Measurements from ENCODE around the gene STUB1. TPM values are rescaled to one million over a fixed set of nuclear protein-coding genes. Genes with fewer than 3 reads are reported as not detected.
A peak's percentile ranks its signal among the peaks of the same experiment; 100 is the strongest.

The STUB1 gene
- total RNA-seq, 4 donors from 2014 or later: 152 to 213 (median 186) TPM

- Histone ChIP-seq H3K27me3 (no peaks in the 10 kb centered on the region), H3K4me1 (peaks cover 0 to 63% (median 25%) of the 10 kb centered on the region in 4 donors), H3K9me3 (no peaks in the 10 kb centered on the region), H3K27ac (peak overlapping the region in 1 of 4 donors; percentile 91), H3K4me3 (no peak overlapping the region), H3K36me3 (peaks cover 0 to 6% (median 0%) of the 10 kb centered on the region in 3 donors)
- DNase-seq (ENCODE audit: low spot score in 2 of 2): no peak
- 91 to 94% methylated on average over 12 of the region's 12 CpGs for whole genome bisulfite sequencing, 2 donors
- TF ChIP-seq EP300 (IDR thresholded peaks at IDR 0.05) (no peak), CTCF (IDR thresholded peaks at IDR 0.05) (no peak), POLR2A (IDR thresholded peaks at IDR 0.05) (no peak)
Observed at GRCh38 chr16:644556-644955, 35.7 kb upstream of the STUB1 start.

- Histone ChIP-seq H3K27me3 (no peaks in the 10 kb centered on the region), H3K4me3 (peak overlapping the region in 1 of 4 donors; percentile 5), H3K9me3 (no peaks in the 10 kb centered on the region), H3K27ac (peak overlapping the region in 2 of 4 donors; percentile 1 to 91), H3K36me3 (peaks cover 0 to 6% (median 0%) of the 10 kb centered on the region in 3 donors), H3K4me1 (peaks cover 0 to 71% (median 31%) of the 10 kb centered on the region in 4 donors)
- 68 to 79% methylated on average over 23 to 27 of the region's 32 CpGs for WGBS, 2 donors
- no peak for TF ChIP-seq POLR2A (IDR thresholded peaks at IDR 0.05)
- no peak for TF ChIP-seq EP300 (IDR thresholded peaks at IDR 0.05)
- no peak for TF ChIP-seq CTCF (IDR thresholded peaks at IDR 0.05)
- no peak for DNase-seq (ENCODE audit: low spot score in 2 of 2)
Observed at GRCh38 chr16:645852-646678, 34.1 kb upstream of the STUB1 start.

- H3K4me1 ChIP-seq: peaks cover 0 to 66% (median 31%) of the 10 kb centered on the region in 4 donors
- H3K27ac ChIP-seq: peak overlapping the region in 3 of 4 donors; percentile 1 to 91 (median 55)
- H3K36me3 ChIP-seq: peaks cover 0 to 8% (median 0%) of the 10 kb centered on the region in 3 donors
- DNase-seq (ENCODE audit: low spot score in 2 of 2): no peak
- no peaks in the 10 kb centered on the region for H3K27me3 ChIP-seq
- TF ChIP-seq CTCF (IDR thresholded peaks at IDR 0.05) (no peak), POLR2A (IDR thresholded peaks at IDR 0.05) (no peak), EP300 (IDR thresholded peaks at IDR 0.05) (no peak)
- H3K4me3 ChIP-seq: no peak overlapping the region
- 61 to 78% methylated on average over 11 to 14 of the region's 22 CpGs for WGBS, 2 donors
- no peaks in the 10 kb centered on the region for H3K9me3 ChIP-seq
Observed at GRCh38 chr16:646679-647172, 33.5 kb upstream of the STUB1 start.

- no peaks in the 10 kb centered on the region for H3K9me3 ChIP-seq
- no peak for DNase-seq (ENCODE audit: low spot score in 2 of 2)
- H3K36me3 ChIP-seq: peaks cover 0 to 14% (median 0%) of the 10 kb centered on the region in 3 donors
- peak overlapping the region in 3 of 4 donors; percentile 55 to 91 (median 90) for H3K27ac ChIP-seq
- H3K4me1 ChIP-seq: peaks cover 0 to 65% (median 31%) of the 10 kb centered on the region in 4 donors
- no peaks in the 10 kb centered on the region for H3K27me3 ChIP-seq
- WGBS, 2 donors: 66 to 86% methylated on average over 11 to 12 of the region's 25 CpGs
- H3K4me3 ChIP-seq: no peak overlapping the region
- TF ChIP-seq POLR2A (IDR thresholded peaks at IDR 0.05): no peak
- TF ChIP-seq EP300 (IDR thresholded peaks at IDR 0.05): no peak
Observed at GRCh38 chr16:647173-647902, 32.9 kb upstream of the STUB1 start.

GRCh38 chr16:648071-648780 lies 32.0 kb upstream of the STUB1 start:
- peak overlapping the region; percentile 42 to 93 (median 66) for H3K4me3 ChIP-seq
- no peaks in the 10 kb centered on the region for H3K9me3 ChIP-seq
- TF ChIP-seq CTCF (IDR thresholded peaks at IDR 0.05) (peak in 4 of 5 experiments; percentile 26 to 34 (median 30)), EP300 (IDR thresholded peaks at IDR 0.05) (no peak)
- no peaks in the 10 kb centered on the region for H3K27me3 ChIP-seq
- no peak for DNase-seq (ENCODE audit: low spot score in 2 of 2)
- peaks cover 0 to 23% (median 0%) of the 10 kb centered on the region in 3 donors for H3K36me3 ChIP-seq
- WGBS, 2 donors: 31 to 32% methylated on average over 18 to 20 of the region's 24 CpGs
- H3K27ac ChIP-seq: peak overlapping the region; percentile 70 to 91 (median 90)
- H3K4me1 ChIP-seq: peaks cover 0 to 56% (median 22%) of the 10 kb centered on the region in 4 donors

All from tibial nerve (tissue), 4 donors.